ENCODE results near the gene TMTC2. TPM values are rescaled to one million over a fixed set of nuclear protein-coding genes. Genes with fewer than 3 reads are reported as not detected.

TMTC2 gene
- total RNA-seq, 1 donor from 2014 or later: 31.4 TPM

GRCh38 chr12:82714427-82714826 lies 27.7 kb downstream of the TMTC2 start:
- H3K9me3 ChIP-seq: no peaks in the 10 kb centered on the region
- DNase-seq (no peak), ATAC-seq (no peak)
- no peaks in the 10 kb centered on the region for H3K27me3 ChIP-seq (ENCODE audit: low read depth)
- no peaks in the 10 kb centered on the region for H3K4me1 ChIP-seq
- no peaks in the 10 kb centered on the region for H3K36me3 ChIP-seq
- TF ChIP-seq CTCF (IDR thresholded peaks at IDR 0.05): no peak
- H3K4me3 ChIP-seq: no peak overlapping the region
- no peak overlapping the region for H3K27ac ChIP-seq
- intact Hi-C loops (cut with DNase I): no loop called here

- Histone ChIP-seq H3K27me3 (ENCODE audit: low read depth) (no peaks in the 10 kb centered on the region), H3K4me3 (no peak overlapping the region), H3K36me3 (no peaks in the 10 kb centered on the region), H3K9me3 (no peaks in the 10 kb centered on the region), H3K27ac (no peak overlapping the region), H3K4me1 (no peaks in the 10 kb centered on the region)
- no peak for ATAC-seq
- TF ChIP-seq CTCF (IDR thresholded peaks at IDR 0.05): no peak
- no peak for DNase-seq
- intact Hi-C loops (cut with DNase I): no loop called here
Measured at GRCh38 chr12:82721726-82722125, 35.0 kb downstream of the TMTC2 start.

- H3K4me3 ChIP-seq: no peak overlapping the region
- H3K27ac ChIP-seq: no peak overlapping the region
- H3K36me3 ChIP-seq: no peaks in the 10 kb centered on the region
- intact Hi-C loops (cut with DNase I): no loop called here
- TF ChIP-seq CTCF (IDR thresholded peaks at IDR 0.05): no peak
- DNase-seq (no peak), ATAC-seq (no peak)
- H3K27me3 ChIP-seq (ENCODE audit: low read depth): no peaks in the 10 kb centered on the region
- no peaks in the 10 kb centered on the region for H3K4me1 ChIP-seq
- no peaks in the 10 kb centered on the region for H3K9me3 ChIP-seq
Measured at GRCh38 chr12:82723093-82723492, 36.4 kb downstream of the TMTC2 start.

- TF ChIP-seq CTCF (IDR thresholded peaks at IDR 0.05): no peak
- Histone ChIP-seq H3K27ac (no peak overlapping the region), H3K9me3 (no peaks in the 10 kb centered on the region), H3K36me3 (no peaks in the 10 kb centered on the region), H3K27me3 (ENCODE audit: low read depth) (no peaks in the 10 kb centered on the region), H3K4me3 (no peak overlapping the region), H3K4me1 (no peaks in the 10 kb centered on the region)
- intact Hi-C loops (cut with DNase I): no loop called here
- no peak for DNase-seq
- ATAC-seq: no peak
Measured at GRCh38 chr12:82723891-82724290, 37.2 kb downstream of the TMTC2 start.

- ATAC-seq (no peak), DNase-seq (no peak)
- intact Hi-C loops (cut with DNase I): no loop called here
- Histone ChIP-seq H3K27ac (no peak overlapping the region), H3K36me3 (no peaks in the 10 kb centered on the region), H3K9me3 (no peaks in the 10 kb centered on the region), H3K4me3 (no peak overlapping the region), H3K27me3 (ENCODE audit: low read depth) (no peaks in the 10 kb centered on the region), H3K4me1 (no peaks in the 10 kb centered on the region)
- TF ChIP-seq CTCF (IDR thresholded peaks at IDR 0.05): no peak
Measured at GRCh38 chr12:82725741-82726140, 39.0 kb downstream of the TMTC2 start.

GRCh38 chr12:82727886-82728285 lies 41.2 kb downstream of the TMTC2 start:
- Histone ChIP-seq H3K27ac (no peak overlapping the region), H3K4me1 (no peaks in the 10 kb centered on the region), H3K27me3 (ENCODE audit: low read depth) (no peaks in the 10 kb centered on the region), H3K4me3 (no peak overlapping the region), H3K9me3 (no peaks in the 10 kb centered on the region), H3K36me3 (no peaks in the 10 kb centered on the region)
- intact Hi-C loops (cut with DNase I): no loop called here
- ATAC-seq (no peak), DNase-seq (no peak)
- no peak for TF ChIP-seq CTCF (IDR thresholded peaks at IDR 0.05)

All from lower lobe of right lung (tissue), 2 donors.